Measurements from ENCODE around the gene WARS2.

WARS2 gene

DNA sequence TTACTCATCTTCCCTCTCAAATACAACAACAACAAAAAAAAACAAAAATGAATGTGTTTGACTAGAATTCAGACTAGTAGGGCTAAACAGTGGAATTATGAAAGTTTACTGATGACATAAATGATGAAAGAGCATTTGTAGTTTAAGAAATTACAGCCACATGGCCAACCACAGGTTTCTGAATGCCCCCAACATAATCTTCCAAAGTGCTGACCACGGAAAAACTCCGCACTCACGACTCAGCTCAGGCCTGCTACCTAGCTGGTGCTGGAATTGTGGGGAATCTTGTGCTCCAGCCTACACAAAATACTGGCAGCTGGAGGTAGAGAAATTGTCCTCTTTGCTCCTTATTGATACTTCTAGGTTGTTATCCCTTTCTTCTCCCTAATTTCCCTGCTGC is 128.7 kb downstream of the WARS2 start:
- no peak for DNase-seq

DNA sequence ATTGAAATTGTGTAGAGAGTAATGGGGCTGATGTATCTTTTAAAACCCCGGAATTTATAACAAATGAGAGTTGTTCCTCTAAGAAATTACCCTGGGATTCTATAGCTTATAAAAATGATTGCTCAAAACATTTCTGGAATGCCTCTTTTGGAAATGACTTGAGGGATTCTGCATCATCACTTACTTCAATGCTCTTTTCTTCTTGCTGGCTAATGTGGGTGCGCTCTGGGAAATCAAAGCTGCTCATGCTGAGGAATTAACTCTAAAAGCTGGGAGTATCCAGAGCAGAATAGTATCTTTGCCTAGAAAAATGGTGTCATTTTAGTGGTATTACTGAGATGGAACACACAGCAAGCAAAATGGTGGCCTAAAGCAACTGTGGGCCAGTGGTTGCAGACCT is 129.3 kb downstream of the WARS2 start:
- no peak for DNase-seq

DNA sequence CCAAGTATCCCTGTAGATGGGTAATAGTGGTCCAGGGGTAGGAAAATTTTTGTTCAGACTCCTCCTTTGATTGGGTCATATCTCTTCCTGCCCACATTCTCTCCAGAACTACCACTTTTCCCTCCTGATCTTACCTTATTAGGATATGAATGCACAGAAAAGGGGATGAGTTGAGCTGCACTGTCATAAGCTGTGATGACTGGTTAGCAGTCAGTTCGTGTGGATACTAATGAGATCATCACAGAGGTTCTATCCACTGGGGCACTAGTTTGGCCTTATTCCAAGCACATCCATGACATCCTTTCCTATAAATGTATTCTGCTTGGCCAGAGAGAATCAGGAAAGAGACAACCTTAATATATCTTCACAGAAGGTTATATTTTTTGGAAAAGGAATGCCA is 130.3 kb downstream of the WARS2 start:
- DNase-seq: no peak

DNA sequence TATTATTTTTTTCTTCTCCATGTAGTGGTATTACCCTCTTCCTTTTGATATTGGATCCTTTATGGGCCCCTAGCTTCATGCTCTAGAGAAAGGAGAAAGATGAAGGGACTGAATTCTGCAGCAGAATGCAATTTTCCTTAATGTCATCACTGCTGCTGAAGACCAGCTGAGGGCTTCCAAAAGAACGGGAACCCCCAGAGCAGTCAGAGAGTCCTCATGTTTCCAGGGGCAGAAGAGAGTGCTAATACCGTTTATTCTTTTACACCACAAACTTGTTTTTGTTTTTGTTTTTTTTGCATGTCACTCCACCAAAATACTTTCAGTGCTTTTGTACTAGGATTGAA is 131.2 kb downstream of the WARS2 start:
- no peak for DNase-seq

DNA sequence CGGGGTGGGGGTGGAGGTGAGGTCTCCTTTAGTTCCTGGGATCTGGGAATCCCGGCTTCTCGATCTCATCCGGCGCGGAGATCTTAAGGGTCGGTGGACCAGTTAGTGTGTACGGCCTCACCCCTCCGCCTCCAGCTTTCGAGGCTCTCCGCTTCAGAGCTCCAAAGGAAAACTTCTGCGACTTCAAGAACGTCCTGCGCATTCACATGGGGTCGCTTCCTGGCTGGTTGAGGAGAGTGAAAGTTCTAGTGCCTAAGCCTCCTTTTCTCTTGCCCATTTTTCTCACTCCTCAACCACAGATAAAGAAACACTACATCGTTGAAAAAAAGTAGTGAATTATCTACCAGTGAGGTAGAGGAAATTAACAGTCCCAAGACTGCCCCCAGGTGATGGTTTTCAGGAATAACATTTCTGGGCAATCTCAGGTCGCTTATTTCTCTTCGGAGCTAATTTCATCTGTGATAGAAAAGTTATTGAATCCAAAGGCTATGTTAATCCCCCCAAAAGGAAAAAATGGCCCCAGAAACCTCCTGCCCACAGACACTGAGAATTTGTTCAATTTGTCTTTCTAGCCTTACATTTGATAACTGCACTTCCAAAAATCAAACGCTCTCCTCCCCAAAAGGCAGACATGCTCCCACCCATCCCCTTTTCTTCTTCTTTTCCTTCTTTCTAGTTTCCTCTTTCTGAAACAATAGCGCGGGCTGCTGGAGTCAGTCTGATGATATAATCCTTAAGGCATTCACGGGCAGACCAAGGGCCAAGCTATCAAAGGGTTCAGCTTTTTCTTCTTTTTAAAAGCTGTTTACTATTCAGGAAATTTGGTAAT is 131.8 kb downstream of the WARS2 start:
- peak; percentile 77 for DNase-seq

DNA sequence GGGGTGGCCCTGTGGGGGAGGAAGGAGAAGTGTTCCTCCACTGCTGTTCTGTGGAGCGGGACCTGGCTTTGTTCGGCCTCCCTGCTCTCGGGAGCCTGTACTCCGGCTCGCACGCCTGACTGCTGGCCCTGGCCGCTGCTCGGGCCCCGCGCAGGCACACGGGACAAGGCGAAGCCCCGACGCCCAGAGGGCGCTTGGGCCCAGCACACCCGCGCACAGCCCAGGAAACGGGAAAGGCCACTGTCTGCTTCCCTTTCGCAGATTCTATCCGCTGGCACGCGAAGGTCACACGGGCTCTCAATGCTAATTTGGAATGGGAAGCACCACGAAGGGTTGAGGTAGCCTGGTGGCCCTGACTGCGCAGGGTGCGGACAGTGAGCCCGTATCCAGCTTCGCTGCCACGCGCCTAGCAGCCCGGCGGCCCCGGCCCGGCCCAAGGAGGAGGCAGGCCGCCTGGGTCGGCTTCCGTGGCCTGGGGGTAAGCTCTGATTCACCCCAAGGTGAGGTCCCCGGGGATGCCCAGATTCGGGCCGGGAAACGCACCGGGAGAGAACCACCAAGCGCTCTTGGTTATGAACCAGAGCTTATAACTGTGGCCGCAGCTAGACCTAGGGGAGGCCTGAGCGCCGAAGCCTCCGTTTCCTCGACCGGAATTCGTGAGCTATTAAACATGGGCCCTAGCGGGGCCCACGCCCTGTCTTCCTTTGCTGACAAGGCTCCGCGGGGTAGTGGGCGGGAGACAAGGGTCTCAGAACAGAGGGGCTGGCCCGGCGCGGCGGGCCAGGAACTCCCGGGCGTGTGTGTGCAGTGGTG is 132.6 kb downstream of the WARS2 start:
- no peak for DNase-seq

DNA sequence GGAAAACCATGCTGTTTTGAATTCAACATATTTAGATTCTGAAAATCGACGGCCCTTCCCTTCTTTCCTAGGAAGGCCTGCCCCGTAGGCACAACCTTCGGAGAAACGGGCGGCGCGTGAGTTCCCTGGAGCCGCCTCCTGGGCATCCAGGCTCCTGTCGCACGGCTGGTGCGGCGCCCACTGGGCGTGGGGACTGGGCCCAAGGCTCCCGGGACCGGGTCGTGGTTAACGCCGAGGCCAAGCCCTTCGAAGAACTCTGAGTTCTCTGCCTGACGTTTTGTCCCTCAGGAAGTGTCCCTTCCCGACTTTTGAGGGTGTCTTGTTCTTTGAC is 133.1 kb downstream of the WARS2 start:
- no peak for DNase-seq

DNA sequence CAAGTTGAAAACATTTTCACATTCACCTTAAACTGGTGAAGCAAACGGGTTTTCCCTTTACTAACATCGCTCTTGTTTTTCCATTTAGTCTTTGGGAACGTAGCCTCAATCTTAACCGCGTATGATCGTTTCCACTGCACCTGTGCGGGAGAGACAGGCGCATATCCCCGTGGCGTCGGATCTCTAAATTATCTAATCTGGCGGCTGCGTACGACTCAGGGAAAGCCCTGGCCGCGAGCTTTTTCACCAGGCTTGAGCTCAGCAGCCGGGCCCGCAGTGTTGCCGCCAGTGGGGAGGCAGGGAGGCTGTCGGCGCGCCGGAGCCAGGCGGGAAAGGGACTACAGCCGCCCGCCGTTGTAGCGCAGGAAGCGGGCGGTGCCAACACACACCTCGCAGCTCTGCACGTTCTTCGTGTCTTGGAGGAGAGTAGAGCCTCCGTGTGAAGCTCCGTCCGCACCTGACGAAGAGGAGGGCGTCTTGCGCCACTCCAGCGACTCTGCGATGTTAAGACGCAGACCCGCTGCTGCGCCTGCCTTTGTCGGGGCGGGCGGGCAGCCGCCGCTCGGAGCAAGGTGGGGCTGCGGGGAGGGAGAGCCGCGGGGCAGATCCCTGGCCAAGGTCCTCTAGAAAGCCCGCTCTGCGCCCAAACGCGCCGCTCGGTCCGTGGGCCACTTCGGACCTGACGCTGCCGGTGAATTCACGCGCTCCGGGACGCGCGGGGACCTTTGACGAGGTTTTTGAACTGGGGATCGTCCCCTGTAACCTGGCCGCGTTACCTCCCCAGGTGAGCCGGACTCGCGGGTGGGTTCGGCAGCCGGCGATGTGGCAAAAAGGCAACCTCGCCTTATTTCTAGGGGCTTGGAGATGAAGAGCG is 133.8 kb downstream of the WARS2 start:
- peak; percentile 41 for DNase-seq

DNA sequence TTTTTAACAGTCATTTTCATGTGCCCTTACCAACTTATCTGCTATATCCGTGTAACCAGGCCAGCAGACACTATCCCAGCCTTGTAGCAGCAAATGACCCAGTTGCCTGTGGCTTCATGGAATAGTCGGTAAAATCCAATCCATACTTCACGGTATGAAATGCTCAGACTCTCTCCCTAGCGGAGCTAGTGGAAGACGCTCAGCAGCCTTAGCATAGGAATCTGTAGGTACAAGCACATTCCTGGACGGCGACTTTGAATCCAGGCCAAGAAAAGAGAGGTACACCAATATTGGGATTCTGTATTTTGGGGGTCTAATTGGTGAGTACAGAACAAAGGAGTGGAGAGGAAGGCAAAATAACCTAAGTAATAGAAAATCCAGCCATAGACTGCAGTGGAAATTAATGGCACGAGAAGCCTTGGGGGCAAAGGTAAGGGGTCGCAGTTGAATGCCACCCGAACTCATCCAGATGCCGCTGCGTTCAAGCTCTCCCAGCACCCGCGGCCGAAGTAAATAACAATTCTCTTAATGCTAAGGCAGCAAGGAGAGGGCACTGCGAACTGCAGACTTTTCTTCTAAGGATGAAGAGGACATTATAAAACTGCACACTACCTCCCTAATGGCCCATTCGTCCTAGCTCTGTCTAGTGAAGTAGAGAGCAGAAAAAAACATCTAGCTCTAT is 134.6 kb downstream of the WARS2 start:
- DNase-seq: no peak

DNA sequence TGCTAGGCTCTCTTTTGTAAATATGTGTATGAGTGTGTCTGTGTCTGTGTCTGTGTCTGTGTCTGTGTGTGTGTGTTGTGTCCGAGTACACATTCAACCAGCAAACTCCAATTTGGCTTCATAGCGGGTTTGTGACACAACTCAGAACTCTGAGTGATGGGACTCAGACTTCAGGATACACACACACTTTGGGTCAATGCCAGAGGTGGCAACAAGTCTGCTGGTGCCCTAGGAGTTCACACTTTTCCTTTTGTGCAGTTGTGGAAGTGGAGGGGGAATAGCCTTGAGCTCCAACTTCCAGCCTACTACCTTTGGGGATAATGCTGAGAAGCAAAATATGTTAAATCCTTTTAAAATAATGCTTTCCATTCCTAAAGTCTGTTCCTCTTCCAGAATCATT is 135.7 kb downstream of the WARS2 start:
- DNase-seq: no peak

DNA sequence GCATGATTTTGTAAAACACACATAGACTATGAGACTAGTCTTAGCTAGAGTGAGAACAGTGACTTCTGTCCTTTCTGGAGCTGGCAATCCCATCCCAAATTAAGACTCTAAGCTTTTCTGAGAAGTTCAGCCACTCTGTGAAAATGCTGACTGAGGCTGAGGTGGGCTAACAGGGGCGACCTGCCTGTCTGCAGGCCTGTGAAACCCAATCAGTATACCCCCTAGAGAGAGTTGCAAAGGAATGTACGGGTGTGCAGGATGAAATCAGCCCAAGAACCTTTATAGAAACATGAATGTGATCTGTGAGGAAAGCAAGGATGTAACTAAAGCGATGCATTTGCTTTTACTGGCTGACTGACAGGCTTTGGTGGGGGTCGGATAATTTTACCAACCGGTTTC is 136.3 kb downstream of the WARS2 start:
- DNase-seq: no peak

DNA sequence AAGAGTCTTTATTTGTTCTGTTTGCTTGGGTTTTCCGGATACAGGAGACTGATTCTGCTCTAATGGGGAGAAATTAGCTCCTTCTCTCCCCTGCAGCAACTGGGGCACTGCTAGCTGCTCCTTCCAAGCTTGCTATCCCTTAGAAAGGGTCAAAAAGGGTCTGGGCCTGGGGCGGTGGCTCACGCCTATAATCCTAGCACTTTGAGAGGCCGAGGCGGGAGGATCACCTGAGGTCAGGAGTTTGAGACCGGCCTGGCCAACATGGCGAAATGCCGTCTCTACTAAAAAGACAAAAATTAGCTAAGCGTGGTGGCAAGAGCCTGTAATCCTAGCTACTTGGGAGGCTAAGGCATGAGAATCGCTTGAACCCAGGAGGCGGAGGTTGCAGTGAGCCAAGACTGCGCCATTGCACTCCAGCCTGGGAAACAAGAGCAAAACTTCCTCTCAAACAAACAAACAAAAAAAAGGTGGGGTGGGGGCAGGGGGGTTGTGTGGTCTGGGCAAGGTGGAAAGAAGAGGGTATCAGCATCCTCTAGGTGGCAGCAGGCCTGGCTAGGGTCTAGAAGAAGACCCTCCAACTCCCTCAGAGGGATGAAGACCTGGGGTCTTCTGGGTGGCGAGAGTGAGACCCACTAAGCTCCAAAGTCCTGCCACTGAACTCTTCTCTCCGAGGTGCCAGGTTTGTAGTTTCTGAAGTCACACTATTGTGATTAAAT is 136.9 kb downstream of the WARS2 start:
- DNase-seq: no peak

DNA sequence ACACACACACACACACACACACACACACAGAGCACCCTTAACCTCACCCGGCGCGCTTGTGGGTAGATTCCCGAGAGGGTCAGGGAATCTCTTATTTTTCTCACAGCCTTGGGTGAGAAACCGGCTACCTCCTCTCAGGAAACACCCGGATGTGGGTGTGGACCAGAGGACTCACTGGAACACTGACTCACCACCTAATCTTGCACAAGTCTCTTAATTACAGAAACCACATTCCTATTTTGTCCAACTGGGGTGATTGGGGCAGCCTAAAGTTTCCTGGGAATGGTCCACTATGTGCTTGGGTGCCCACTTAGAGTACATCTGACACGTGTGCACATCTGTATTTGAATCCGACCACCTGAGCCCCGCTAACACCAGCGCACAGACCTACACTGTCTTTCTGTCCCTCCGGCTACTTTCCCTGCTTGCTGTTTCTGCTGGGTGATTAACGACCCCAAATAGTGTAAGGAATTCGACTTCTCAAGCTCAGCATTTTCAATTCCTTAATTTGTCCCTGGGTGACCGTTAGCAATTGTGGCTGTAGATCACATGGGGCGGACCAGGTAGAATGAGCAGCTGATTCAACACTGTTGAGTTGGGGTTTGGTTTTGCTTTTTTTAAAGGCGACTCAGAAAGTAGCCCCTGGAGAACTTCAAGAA is 138.3 kb downstream of the WARS2 start:
- peak; percentile 45 for DNase-seq

DNA sequence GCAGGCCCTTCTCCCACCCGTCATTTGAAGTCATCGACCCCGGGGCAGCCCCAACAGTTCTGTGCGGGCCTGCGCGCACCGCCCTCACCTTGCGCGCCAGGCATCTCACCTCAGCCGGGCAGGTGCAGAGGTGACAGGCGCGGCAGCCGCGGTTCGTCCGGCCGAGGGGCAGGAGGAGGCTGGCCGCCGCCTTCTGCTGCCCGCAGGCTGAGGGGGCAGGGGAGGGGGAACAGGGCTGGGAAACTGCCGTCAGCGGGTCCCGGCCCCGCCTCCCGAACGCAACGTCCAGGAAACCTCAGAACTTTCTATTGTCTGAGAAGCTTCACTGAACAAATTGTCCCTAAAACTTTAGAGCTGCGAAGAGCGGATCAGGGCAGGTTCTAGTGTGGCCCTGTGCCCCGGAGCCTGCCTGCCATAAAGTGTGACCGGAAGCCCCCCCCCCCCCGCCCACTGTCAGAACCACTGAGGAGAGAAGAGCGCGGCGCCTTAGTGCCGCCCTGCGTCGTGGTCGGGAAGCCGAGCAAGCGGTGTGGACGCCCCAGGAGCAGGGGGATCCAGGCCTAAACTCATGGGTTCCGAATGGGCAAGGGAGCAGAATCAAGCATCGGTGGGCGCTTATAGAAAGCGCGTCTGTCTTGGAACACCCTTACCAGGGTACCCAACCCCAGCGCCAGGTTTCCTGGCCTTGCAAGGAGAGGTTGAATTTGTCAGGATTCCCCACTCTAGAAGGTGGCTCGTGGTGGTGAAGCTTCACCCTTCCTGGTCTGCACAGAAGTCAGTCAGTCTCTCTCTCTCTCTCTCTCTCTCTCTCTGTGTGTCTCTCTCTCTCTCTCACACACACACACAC is 139.0 kb downstream of the WARS2 start:
- DNase-seq: peak; percentile 71

DNA sequence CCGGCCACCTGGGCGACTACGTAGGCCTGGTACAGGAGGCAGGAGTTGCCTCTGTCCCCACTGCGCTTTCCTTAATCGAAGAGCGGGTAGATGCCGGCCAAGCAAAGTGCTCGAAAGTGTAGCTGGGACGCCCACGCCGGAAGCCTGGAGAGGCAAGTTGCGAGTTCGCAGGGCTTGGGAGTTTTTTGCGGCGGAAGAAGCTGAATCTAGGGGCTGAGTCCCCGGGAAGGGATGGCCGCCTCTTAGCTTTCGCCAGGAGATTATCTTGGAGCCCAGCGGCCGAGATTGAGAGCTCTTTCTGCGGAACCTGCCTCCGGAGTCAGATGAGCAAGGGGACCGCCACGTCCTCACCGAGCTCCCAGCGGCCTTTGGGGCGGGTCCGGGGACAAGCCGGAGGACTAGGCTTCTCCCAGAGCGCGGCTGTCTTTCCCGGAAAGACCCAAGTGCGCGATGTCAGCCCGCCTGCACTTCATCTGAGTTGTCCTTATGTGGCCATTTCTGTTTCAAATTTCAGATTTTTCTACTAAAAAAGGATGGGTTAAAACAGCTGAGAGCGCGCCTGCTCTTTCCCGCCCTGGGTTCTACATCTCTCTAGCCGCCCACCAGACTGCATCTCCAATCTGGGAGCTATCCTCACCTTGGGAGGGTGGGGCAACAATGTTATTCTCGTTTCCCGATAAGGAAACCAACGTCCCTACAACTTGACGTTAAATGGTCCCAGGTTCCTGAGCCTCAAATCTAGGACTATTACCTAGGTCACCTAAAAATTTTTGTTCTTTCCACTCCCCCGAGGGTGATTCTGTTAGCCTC is 139.9 kb downstream of the WARS2 start:
- DNase-seq: peak; percentile 52

DNA sequence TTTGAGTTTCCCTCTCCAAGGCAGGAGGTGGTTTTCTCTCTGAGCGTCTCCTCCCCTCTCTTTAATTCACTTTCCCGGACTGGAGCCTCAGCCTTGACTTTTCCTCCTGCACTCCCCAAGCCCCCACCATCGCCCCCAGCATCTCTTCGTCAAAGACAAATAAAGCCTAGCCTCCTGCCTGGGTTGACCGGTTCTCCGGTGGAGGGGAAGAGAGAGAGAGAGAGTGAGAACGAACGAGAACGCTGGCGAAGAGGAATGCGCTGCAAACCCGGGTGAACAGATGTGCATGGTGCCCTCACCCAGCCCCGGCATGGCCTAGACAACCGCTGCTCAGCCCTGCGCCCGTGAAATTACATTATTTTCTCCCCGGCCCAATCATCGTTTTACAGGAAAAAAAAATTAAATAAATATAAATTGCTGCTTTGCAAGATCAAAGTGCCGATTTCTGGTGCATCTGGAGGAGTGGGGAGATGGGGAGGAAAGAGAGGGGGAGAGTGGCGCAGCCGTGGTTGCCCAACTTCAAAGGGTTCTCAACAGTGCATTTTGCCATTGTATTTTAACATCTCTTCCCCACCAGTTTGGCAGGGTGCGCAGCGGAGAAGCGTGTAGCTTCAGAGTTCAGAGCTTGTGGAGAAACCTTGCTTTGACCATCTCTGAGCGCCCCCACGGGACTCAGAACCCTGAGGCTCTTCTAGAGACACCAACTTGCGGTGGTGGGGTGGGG is 140.9 kb downstream of the WARS2 start:
- DNase-seq: no peak

DNA sequence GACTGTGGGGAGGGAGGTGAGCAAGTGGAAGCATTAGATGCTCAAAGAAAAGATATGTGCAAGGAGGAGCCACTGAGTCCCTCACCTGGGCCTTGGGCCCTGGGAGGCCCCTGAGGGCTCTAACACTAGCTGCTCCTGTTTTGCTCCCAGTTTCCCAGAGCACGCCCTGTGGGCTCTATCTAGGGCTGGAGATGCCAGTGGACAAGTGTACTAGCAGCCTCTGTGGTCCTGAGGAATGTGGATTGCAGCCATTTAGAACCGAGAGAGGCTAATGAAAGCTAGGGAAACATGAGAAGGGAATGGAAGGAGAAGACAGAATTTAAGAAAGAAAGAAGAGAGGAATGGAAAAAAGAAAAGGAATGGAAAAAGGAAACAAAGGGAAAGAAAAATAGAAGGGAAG is 142.3 kb downstream of the WARS2 start:
- no peak for DNase-seq

DNA sequence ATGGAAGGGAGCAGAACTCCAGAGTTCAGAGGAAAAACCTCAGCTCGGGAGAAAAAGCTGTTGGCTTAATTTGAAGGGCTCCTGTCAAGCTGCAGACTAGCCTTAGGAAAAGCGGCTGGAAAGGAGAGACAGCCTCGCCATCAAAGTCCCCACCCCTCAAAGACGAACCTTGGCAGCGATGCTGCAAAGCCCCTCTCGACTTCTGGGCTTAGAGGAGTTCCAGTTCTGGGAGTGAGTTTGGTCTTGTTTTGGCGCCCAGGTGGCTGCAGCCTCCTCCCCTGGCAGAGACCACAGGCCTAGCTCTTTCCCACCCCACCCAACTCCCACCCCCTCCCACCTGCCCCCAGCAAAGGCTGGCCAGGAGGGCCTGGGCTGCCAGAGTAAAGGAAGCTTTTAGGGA is 143.2 kb downstream of the WARS2 start:
- DNase-seq: no peak

Data from left hindlimb (tissue), 1 donor.